SK-N-MC (cell line): ENCODE results near the gene PTPN4.

Experiments
- DNase-seq: peaks from one replicate; pipeline ENCODE4 v3.0.0-alpha.2; 2011; ENCODE audit warnings: low read depth, low spot score
- H3K27ac ChIP-seq: fragments of 200-600 bp; sonication (generic); 2 replicates; pipeline ENCODE4 v1.5.1; 2016; ENCODE audit warnings: mixed run types
- H3K36me3 ChIP-seq: fragments of 200-600 bp; sonication (generic); 2 replicates; pipeline ENCODE4 v1.6.1; 2017; ENCODE audit warnings: antibody characterized with exemption, low read length, mixed read lengths; ENCODE audit not compliant: insufficient read depth
- H3K4me3 ChIP-seq: fragments of 200-600 bp; sonication (generic); 2 replicates; pipeline ENCODE4 v1.5.1; 2016
- H3K9ac ChIP-seq: fragments of 200-600 bp; sonication (generic); 2 replicates; pipeline ENCODE4 v1.8.0; 2017; ENCODE audit warnings: mixed run types, mixed read lengths; ENCODE audit not compliant: insufficient read length
- H3K9me3 ChIP-seq: fragments of 200-600 bp; sonication (generic); 2 replicates; pipeline ENCODE4 v1.6.1; 2017; ENCODE audit warnings: low read depth, mild to moderate bottlenecking, antibody characterized with exemption, low read length, moderate library complexity, mixed read lengths
- EZH2 ChIP-seq: fragments of 200-600 bp; sonication (generic); IDR thresholded peaks from one replicate; pipeline ENCODE4 v1.6.1; 2017; ENCODE audit warnings: antibody characterized with exemption
- FOXP2 ChIP-seq: optimal IDR thresholded peaks from 2 replicates; pipeline ENCODE3; 2011; ENCODE audit warnings: mild to moderate bottlenecking, moderate library complexity; ENCODE audit not compliant: insufficient read depth; ENCODE audit errors: extremely low read length, control extremely low read depth
- POLR2AphosphoS5 ChIP-seq: IDR thresholded peaks from 2 replicates; pipeline ENCODE4 v1.6.1; 2012; ENCODE audit warnings: mild to moderate bottlenecking, low read depth, low read length, borderline replicate concordance

PTPN4 gene

DNA sequence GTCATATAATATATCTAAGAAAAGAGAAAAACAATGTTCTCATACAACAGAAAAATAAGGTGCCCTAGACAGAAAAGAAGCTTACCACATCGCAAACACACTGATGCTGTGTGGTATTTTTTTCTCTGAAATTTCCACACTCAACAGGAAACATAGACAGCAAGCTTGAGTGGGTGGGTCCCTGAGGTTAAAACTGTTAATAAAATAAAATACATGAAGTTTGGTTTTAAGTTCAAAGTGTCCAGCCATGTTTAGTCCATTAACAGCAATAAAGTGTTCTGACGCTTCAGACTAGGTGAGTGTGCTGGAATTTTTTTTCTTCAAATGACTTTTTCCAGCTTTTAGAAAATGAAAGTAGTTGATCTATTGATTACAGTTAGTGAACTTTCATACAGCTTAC, 169.8 kb downstream of the PTPN4 start:
- H3K4me3 ChIP-seq = no peak overlapping the region
- H3K9me3 ChIP-seq = no peaks in the 10 kb centered on the region
- H3K36me3 ChIP-seq = no peaks in the 10 kb centered on the region
- DNase-seq = no peak
- H3K9ac ChIP-seq = no peak overlapping the region
- H3K27ac ChIP-seq = no peak overlapping the region
- no peak for TF ChIP-seq POLR2AphosphoS5
- no peak for TF ChIP-seq EZH2
- no peak for TF ChIP-seq FOXP2

GRCh38 chr2:119932809-119933208, 173.1 kb downstream of the PTPN4 start:
- no peak overlapping the region for H3K4me3 ChIP-seq
- H3K9me3 ChIP-seq = no peaks in the 10 kb centered on the region
- peaks cover 3% of the 10 kb centered on the region for H3K36me3 ChIP-seq
- H3K9ac ChIP-seq = no peak overlapping the region
- TF ChIP-seq FOXP2 = no peak
- TF ChIP-seq EZH2 = no peak
- no peak for TF ChIP-seq POLR2AphosphoS5
- no peak overlapping the region for H3K27ac ChIP-seq
- no peak for DNase-seq

GRCh38 chr2:119934319-119934718, 174.6 kb downstream of the PTPN4 start:
- Histone ChIP-seq H3K27ac (no peak overlapping the region), H3K4me3 (no peak overlapping the region), H3K36me3 (peaks cover 3% of the 10 kb centered on the region), H3K9me3 (no peaks in the 10 kb centered on the region), H3K9ac (no peak overlapping the region)
- DNase-seq = no peak
- TF ChIP-seq EZH2 (no peak), FOXP2 (no peak), POLR2AphosphoS5 (no peak)

DNA sequence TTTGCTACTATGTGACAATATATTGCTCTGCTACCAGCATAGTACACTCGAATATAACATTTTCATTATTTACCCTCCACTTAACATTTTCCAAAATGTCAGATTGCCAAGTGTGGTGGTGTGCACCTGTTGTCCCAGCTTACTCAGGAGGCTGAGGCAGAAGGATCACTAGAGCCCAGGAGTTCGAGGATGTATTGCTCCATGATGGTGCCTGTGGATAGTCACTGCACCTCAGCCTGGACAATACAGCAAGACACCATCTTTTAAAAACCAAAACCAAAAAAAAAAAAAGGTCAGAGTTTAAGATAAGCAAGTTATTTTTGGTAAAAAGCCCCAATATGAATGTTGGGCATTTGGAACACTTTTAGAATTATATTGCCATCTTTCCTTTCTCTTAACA, 178.0 kb downstream of the PTPN4 start:
- TF ChIP-seq EZH2 (no peak), FOXP2 (no peak), POLR2AphosphoS5 (no peak)
- H3K36me3 ChIP-seq = peaks cover 3% of the 10 kb centered on the region
- no peak overlapping the region for H3K4me3 ChIP-seq
- DNase-seq = no peak
- no peaks in the 10 kb centered on the region for H3K9me3 ChIP-seq
- H3K9ac ChIP-seq = no peak overlapping the region
- H3K27ac ChIP-seq = no peak overlapping the region

GRCh38 chr2:119939915-119940314, 180.2 kb downstream of the PTPN4 start:
- Histone ChIP-seq H3K27ac (no peak overlapping the region), H3K9me3 (no peaks in the 10 kb centered on the region), H3K9ac (no peak overlapping the region), H3K36me3 (peaks cover under 1% of the 10 kb centered on the region), H3K4me3 (no peak overlapping the region)
- no peak for DNase-seq
- TF ChIP-seq FOXP2 (no peak), EZH2 (no peak), POLR2AphosphoS5 (no peak)

DNA sequence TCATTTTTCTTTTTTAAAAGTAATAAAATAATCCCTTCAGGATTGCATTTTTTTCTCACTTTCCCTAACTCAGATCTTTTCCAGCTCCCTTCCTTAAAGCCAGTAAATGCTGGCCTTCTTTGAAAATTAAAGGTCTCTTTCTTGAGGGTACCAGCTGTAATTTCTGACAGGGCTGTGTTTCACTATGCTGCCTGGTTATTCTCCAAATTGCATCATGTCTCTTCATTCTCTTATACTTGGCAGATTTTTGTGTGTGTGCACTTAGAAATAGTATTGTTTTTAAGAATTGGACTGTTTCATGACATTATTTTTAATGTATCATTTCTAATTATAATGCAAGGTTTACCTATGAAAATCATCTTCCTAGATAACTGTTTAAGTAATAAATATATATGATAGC, 181.1 kb downstream of the PTPN4 start:
- Histone ChIP-seq H3K9me3 (no peaks in the 10 kb centered on the region), H3K9ac (no peak overlapping the region), H3K27ac (no peak overlapping the region), H3K4me3 (no peak overlapping the region), H3K36me3 (no peaks in the 10 kb centered on the region; the same call in 1 of the 2 replicates)
- no peak for DNase-seq
- TF ChIP-seq POLR2AphosphoS5 = no peak
- no peak for TF ChIP-seq EZH2
- no peak for TF ChIP-seq FOXP2

- no peaks in the 10 kb centered on the region; the same call in 1 of the 2 replicates for H3K36me3 ChIP-seq
- H3K9me3 ChIP-seq = no peaks in the 10 kb centered on the region
- no peak overlapping the region for H3K9ac ChIP-seq
- no peak for TF ChIP-seq POLR2AphosphoS5
- DNase-seq = no peak
- no peak overlapping the region for H3K4me3 ChIP-seq
- H3K27ac ChIP-seq = no peak overlapping the region
These were observed 181.7 kb downstream of the PTPN4 start for GRCh38 chr2:119941388-119941787.

GRCh38 chr2:119941981-119942513, 182.3 kb downstream of the PTPN4 start:
- Histone ChIP-seq H3K36me3 (peaks cover 3% of the 10 kb centered on the region; the same call in 1 of the 2 replicates), H3K9ac (no peak overlapping the region), H3K27ac (no peak overlapping the region), H3K9me3 (no peaks in the 10 kb centered on the region), H3K4me3 (no peak overlapping the region)
- TF ChIP-seq EZH2 (no peak), FOXP2 (no peak), POLR2AphosphoS5 (no peak)
- DNase-seq = no peak

GRCh38 chr2:119943058-119943457, 183.3 kb downstream of the PTPN4 start:
- no peak for DNase-seq
- Histone ChIP-seq H3K27ac (no peak overlapping the region), H3K9me3 (no peaks in the 10 kb centered on the region), H3K9ac (no peak overlapping the region), H3K4me3 (no peak overlapping the region), H3K36me3 (0 out of 2 replicates have a peak, but pooled peaks cover 4% of the 10 kb centered on the region)
- TF ChIP-seq POLR2AphosphoS5 = no peak
- TF ChIP-seq FOXP2 = no peak
- TF ChIP-seq EZH2 = no peak
